ENCODE data around the gene FRMD4A.

GRCh38 chr10:14134275-14134674 lies 196.4 kb downstream of the FRMD4A start:
- TF ChIP-seq CTCF (IDR thresholded peaks at IDR 0.05): no peak
- no peak for TF ChIP-seq POLR2A (IDR thresholded peaks at IDR 0.05)
